IMR-90 (cell line): ENCODE measurements around the gene RNF217. TPM values are rescaled to one million over a fixed set of nuclear protein-coding genes. Genes with fewer than 3 reads are reported as not detected.

Source experiments
- ATAC-seq: fragments of 200-7000 bp; cut with Tn5 transposase; 2 replicates; pipeline ENCODE4 v1.9.1; 2020; ENCODE audit warnings: low read depth, mild to moderate bottlenecking, moderate library complexity
- BruUV-seq: library from RNA; stranded (reverse); fragments of 400-500 nt; replicated peaks from 2 replicates; lab custom pipeline; 2021; lab: Mats Ljungman, UMichigan
- CTCF ChIA-PET: fragments of 300-600 bp; formaldehyde crosslinking; extraction: SDS; loops from one replicate; lab custom pipeline; 2021; ENCODE audit warnings: antibody characterized with exemption; lab: Yijun Ruan, JAX
- POLR2A ChIA-PET: fragments of 300-600 bp; sonication (Branson Sonifier 250); formaldehyde crosslinking; loops from one replicate; lab custom pipeline; 2022; ENCODE audit warnings: antibody characterized with exemption; ENCODE audit not compliant: unreplicated experiment; lab: Charles Lee
- DNase-seq: peaks from one replicate; pipeline ENCODE4 v3.0.0; 2013
- H2AFZ ChIP-seq: replicated peaks from 2 replicates; pipeline ENCODE3; 2013; ENCODE audit warnings: low read length, mild to moderate bottlenecking; ENCODE audit not compliant: poor library complexity
- H2AK5ac ChIP-seq: 2 replicates; pipeline ENCODE4 v1.6.1; 2013; ENCODE audit warnings: low read depth, low read length, inconsistent platforms
- H2AK9ac ChIP-seq: replicated peaks from 2 replicates; pipeline ENCODE3; 2013; ENCODE audit warnings: mild to moderate bottlenecking, low read depth, low read length, moderate library complexity; ENCODE audit not compliant: poor library complexity
- H2BK120ac ChIP-seq: 2 replicates; pipeline ENCODE4 v1.6.1; 2013; ENCODE audit warnings: low read depth, low read length, inconsistent platforms
- H2BK15ac ChIP-seq: 3 replicates; pipeline ENCODE4 v1.6.1; 2013; ENCODE audit warnings: low read depth, low read length, inconsistent platforms
- H2BK20ac ChIP-seq: 2 replicates; pipeline ENCODE4 v1.6.1; 2013; ENCODE audit warnings: low read depth, mild to moderate bottlenecking, inconsistent platforms, low read length, moderate library complexity
- H2BK5ac ChIP-seq: 2 replicates; pipeline ENCODE4 v1.6.1; 2013; ENCODE audit warnings: mild to moderate bottlenecking, low read depth, low read length, inconsistent platforms; ENCODE audit not compliant: poor library complexity, severe bottlenecking
- H3K14ac ChIP-seq: replicated peaks from 2 replicates; pipeline ENCODE4 v1.6.1; 2013; ENCODE audit warnings: low read depth, low read length, inconsistent platforms
- H3K18ac ChIP-seq: 2 replicates; pipeline ENCODE4 v1.6.1; 2013; ENCODE audit warnings: low read depth, low read length, control low read depth
- H3K23ac ChIP-seq: 2 replicates; pipeline ENCODE4 v1.6.1; 2013; ENCODE audit warnings: low read depth, low read length, inconsistent platforms
- H3K27ac ChIP-seq: 2 replicates; pipeline ENCODE4 v1.5.1; 2013; ENCODE audit warnings: mild to moderate bottlenecking, control low read depth, low read length; ENCODE audit not compliant: insufficient read depth
- H3K27me3 ChIP-seq: 2 replicates; pipeline ENCODE4 v1.6.1; 2013; ENCODE audit warnings: low read length; ENCODE audit not compliant: control insufficient read depth, insufficient read depth
- H3K36me3 ChIP-seq: 2 replicates; pipeline ENCODE4 v1.6.1; 2013; ENCODE audit warnings: low read length, mixed read lengths; ENCODE audit not compliant: control insufficient read depth, insufficient read depth
- H3K4ac ChIP-seq: 2 replicates; pipeline ENCODE4 v1.6.1; 2013; ENCODE audit warnings: low read depth, low read length, inconsistent platforms
- H3K4me1 ChIP-seq: 2 replicates; pipeline ENCODE4 v1.6.1; 2013; ENCODE audit warnings: low read length, mixed read lengths; ENCODE audit not compliant: control insufficient read depth, insufficient read depth
- H3K4me2 ChIP-seq: 2 replicates; pipeline ENCODE4 v1.6.1; 2013; ENCODE audit warnings: low read depth, mild to moderate bottlenecking, control low read depth, low read length, moderate library complexity
- H3K4me3 ChIP-seq: 2 replicates; pipeline ENCODE4 v1.5.1; 2013; ENCODE audit warnings: low read depth, mild to moderate bottlenecking, control low read depth, low read length, moderate library complexity; ENCODE audit not compliant: insufficient read depth
- H3K56ac ChIP-seq: 2 replicates; pipeline ENCODE4 v1.6.1; 2013; ENCODE audit warnings: low read length, inconsistent platforms; ENCODE audit not compliant: insufficient read depth; ENCODE audit errors: extremely low read depth
- H3K79me1 ChIP-seq, 2 experiments: 2 replicates each; pipeline ENCODE4 v1.6.1; 2013; ENCODE audit warnings: low read length in 2 of 2, inconsistent platforms in 1 of 2, low read depth in 1 of 2
- H3K9ac ChIP-seq: 2 replicates; pipeline ENCODE4 v1.6.1; 2013; ENCODE audit warnings: low read depth, low read length, control low read depth
- H3K9me1 ChIP-seq: 2 replicates; pipeline ENCODE4 v1.6.1; 2013; ENCODE audit warnings: low read length, inconsistent platforms; ENCODE audit not compliant: insufficient read depth
- H3K9me3 ChIP-seq: 2 replicates; pipeline ENCODE4 v1.6.1; 2013; ENCODE audit warnings: low read length; ENCODE audit not compliant: control insufficient read depth, insufficient read depth
- H4K20me1 ChIP-seq: 2 replicates; pipeline ENCODE4 v1.6.1; 2013; ENCODE audit warnings: low read length, inconsistent platforms; ENCODE audit not compliant: insufficient read depth
- H4K5ac ChIP-seq: 2 replicates; pipeline ENCODE4 v1.6.1; 2013; ENCODE audit warnings: mild to moderate bottlenecking, low read depth, low read length, control low read depth
- H4K8ac ChIP-seq, 2 experiments: 2 replicates each; pipeline ENCODE4 v1.6.1; 2013; ENCODE audit warnings: low read depth in 2 of 2, low read length in 2 of 2, control low read depth in 1 of 2, inconsistent platforms in 1 of 2
- H4K91ac ChIP-seq: 2 replicates; pipeline ENCODE4 v1.6.1; 2013; ENCODE audit warnings: low read depth, low read length, inconsistent platforms; ENCODE audit not compliant: insufficient read depth
- BHLHE40 ChIP-seq: fragments of 150-350 bp; IDR thresholded peaks from 2 replicates; pipeline ENCODE4 v1.6.1; 2016; ENCODE audit warnings: mild to moderate bottlenecking, low read depth, low read length
- CEBPB ChIP-seq: IDR thresholded peaks from 2 replicates; pipeline ENCODE4 v1.6.1; 2012; ENCODE audit warnings: low read depth, low read length, improper control_type of control experiment
- CHD1 ChIP-seq: IDR thresholded peaks from 2 replicates; pipeline ENCODE4 v1.6.1; 2012; ENCODE audit warnings: low read depth, low read length, improper control_type of control experiment
- MAZ ChIP-seq: IDR thresholded peaks from 2 replicates; pipeline ENCODE4 v1.6.1; 2012; ENCODE audit warnings: low read depth, mild to moderate bottlenecking, low read length, improper control_type of control experiment, moderate library complexity, borderline replicate concordance
- MXI1 ChIP-seq: IDR thresholded peaks from 2 replicates; pipeline ENCODE4 v1.6.1; 2012; ENCODE audit warnings: low read depth, mild to moderate bottlenecking, low read length, moderate library complexity, borderline replicate concordance
- NFE2L2 ChIP-seq: fragments of 150-350 bp; IDR thresholded peaks from 2 replicates; pipeline ENCODE4 v1.6.1; 2016; ENCODE audit warnings: low read depth, mild to moderate bottlenecking, low read length
- POLR2A ChIP-seq: IDR thresholded peaks from 2 replicates; pipeline ENCODE4 v1.6.1; 2012; ENCODE audit warnings: mild to moderate bottlenecking, low read depth, low read length
- RAD21 ChIP-seq: IDR thresholded peaks from 2 replicates; pipeline ENCODE4 v1.6.1; 2012; ENCODE audit warnings: low read length, improper control_type of control experiment
- RCOR1 ChIP-seq: IDR thresholded peaks from 2 replicates; pipeline ENCODE4 v1.6.1; 2012; ENCODE audit warnings: mild to moderate bottlenecking, low read length, improper control_type of control experiment; ENCODE audit not compliant: insufficient replicate concordance
- SMC3 ChIP-seq: fragments of 150-350 bp; IDR thresholded peaks from 2 replicates; pipeline ENCODE4 v1.6.1; 2016; ENCODE audit warnings: low read depth, mild to moderate bottlenecking, antibody characterized with exemption, low read length, moderate library complexity
- WGBS, 2 experiments: methylation state at CpG; one replicate each; pipeline versions ENCODE4 v1.1.5 to v1.1.7; 2013; ENCODE audit warnings: missing lambda C conversion rate in 2 of 2; ENCODE audit not compliant: insufficient read length in 1 of 2; ENCODE audit errors: extremely low coverage in 2 of 2; 5-methylcytosine and 5-hydroxymethylcytosine counted together
- dilution Hi-C: fragments of 300-500 bp; cut with HindIII; formaldehyde crosslinking; loops from one replicate; pipeline ENCODE4 v1.14.3; 2018; ENCODE audit warnings: low sequenced_read_pairs; ENCODE audit not compliant: unreplicated experiment
- in situ Hi-C: fragments of 300-500 bp; cut with MboI; formaldehyde crosslinking; loops from 3 replicates; pipeline ENCODE4 v1.14.3; 2019; ENCODE audit warnings: low sequenced_read_pairs, inconsistent platforms, mixed read lengths
- intact Hi-C: fragments of 100-400 bp; cut with micrococcal nuclease; formaldehyde crosslinking; loops from 2 replicates; pipeline ENCODE4 v1.10.0; 2022
- polyA plus RNA-seq, 3 experiments: library from polyadenylated mRNA; depleted of rRNA; stranded (reverse); fragments of >200 nt; gene quantifications; 2 replicates each; pipeline ENCODE4 v1.2.3, GENCODE V29; 2012; ENCODE audit warnings: low replicate concordance in 1 of 3
- total RNA-seq: library from RNA; depleted of rRNA; stranded (reverse); fragments of >200 nt; gene quantifications from 2 replicates; pipeline ENCODE4 v1.2.3, GENCODE V29; 2012
- TF ChIP-seq, protein P1 (sequence below): conservative IDR thresholded peaks from 2 replicates; pipeline ENCODE4 v1.5.1; 2012; ENCODE audit warnings: mild to moderate bottlenecking, low read depth, low read length, improper control_type of control experiment
- TF ChIP-seq, protein P2 (sequence below): fragments of 150-350 bp; IDR thresholded peaks from 2 replicates; pipeline ENCODE4 v1.6.1; 2017; ENCODE audit warnings: mild to moderate bottlenecking, antibody characterized with exemption, low read length, low read depth

RNF217 gene
- total and polyA plus RNA-seq, 2 of the 4 experiments (the other 2 are of a cell fraction), result 11.7 to 20.4 TPM

DNA sequence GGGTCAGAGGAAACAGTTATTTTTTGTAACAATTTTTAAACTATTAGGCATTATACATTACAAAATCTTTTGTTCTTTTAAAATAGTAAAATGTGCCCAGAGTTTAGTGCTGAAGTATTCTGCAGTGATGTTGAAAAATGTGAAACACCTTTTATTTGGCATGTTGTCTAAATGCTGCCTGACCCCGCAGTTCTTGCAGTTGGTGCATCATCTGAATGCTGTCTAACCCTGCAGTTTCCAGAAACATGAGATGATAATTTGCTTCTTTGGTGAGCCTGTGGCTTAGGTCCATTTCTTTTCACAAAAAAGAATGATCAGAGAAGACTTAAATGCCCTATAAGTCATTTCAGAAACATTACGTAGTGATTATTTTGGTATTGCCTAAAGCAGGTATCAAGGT, 82.4 kb downstream of the RNF217 start:
- Histone ChIP-seq H3K9ac (no peak overlapping the region), H2AK5ac (no peak overlapping the region), H3K4me1 (peaks cover 2% of the 10 kb centered on the region; the same call in 1 of the 2 replicates), H3K4me2 (no peak overlapping the region), H3K18ac (no peak overlapping the region), H4K20me1 (peaks cover 14% of the 10 kb centered on the region; the same call in 1 of the 2 replicates), H3K14ac (no peak overlapping the region), H3K9me3 (no peaks in the 10 kb centered on the region), H3K9me1 (peaks cover 8% of the 10 kb centered on the region; the same call in 1 of the 2 replicates), H2BK5ac (no peak overlapping the region), H3K23ac (no peak overlapping the region), H4K91ac (no peak overlapping the region), H4K8ac (no peak overlapping the region), H2BK120ac (no peak overlapping the region), H2AFZ (no peak overlapping the region), H3K56ac (no peak overlapping the region), H3K4me3 (no peak overlapping the region), H2BK20ac (no peak overlapping the region), H3K4ac (no peak overlapping the region), H3K27me3 (no peaks in the 10 kb centered on the region), H2BK15ac (no peak overlapping the region), H2AK9ac (no peak overlapping the region), H3K27ac (no peak overlapping the region), H4K5ac (no peak overlapping the region), H3K79me1 (peaks cover 38 to 45% of the 10 kb centered on the region in 2 experiments), H3K36me3 (peaks cover 13% of the 10 kb centered on the region)
- intact Hi-C loops, result no loop called here
- dilution Hi-C loops, result no loop called here
- no peak for TF ChIP-seq NFE2L2
- TF ChIP-seq RAD21, result no peak
- no peak for TF ChIP-seq RCOR1
- TF ChIP-seq, protein P1, sequence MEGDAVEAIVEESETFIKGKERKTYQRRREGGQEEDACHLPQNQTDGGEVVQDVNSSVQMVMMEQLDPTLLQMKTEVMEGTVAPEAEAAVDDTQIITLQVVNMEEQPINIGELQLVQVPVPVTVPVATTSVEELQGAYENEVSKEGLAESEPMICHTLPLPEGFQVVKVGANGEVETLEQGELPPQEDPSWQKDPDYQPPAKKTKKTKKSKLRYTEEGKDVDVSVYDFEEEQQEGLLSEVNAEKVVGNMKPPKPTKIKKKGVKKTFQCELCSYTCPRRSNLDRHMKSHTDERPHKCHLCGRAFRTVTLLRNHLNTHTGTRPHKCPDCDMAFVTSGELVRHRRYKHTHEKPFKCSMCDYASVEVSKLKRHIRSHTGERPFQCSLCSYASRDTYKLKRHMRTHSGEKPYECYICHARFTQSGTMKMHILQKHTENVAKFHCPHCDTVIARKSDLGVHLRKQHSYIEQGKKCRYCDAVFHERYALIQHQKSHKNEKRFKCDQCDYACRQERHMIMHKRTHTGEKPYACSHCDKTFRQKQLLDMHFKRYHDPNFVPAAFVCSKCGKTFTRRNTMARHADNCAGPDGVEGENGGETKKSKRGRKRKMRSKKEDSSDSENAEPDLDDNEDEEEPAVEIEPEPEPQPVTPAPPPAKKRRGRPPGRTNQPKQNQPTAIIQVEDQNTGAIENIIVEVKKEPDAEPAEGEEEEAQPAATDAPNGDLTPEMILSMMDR, result no peak
- TF ChIP-seq CHD1, result no peak
- TF ChIP-seq, protein P2, sequence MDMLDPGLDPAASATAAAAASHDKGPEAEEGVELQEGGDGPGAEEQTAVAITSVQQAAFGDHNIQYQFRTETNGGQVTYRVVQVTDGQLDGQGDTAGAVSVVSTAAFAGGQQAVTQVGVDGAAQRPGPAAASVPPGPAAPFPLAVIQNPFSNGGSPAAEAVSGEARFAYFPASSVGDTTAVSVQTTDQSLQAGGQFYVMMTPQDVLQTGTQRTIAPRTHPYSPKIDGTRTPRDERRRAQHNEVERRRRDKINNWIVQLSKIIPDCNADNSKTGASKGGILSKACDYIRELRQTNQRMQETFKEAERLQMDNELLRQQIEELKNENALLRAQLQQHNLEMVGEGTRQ, result no peak
- TF ChIP-seq POLR2A, result no peak
- TF ChIP-seq CEBPB, result no peak
- no peak for TF ChIP-seq MAZ
- TF ChIP-seq MXI1, result no peak
- no peak for TF ChIP-seq SMC3
- no peak for TF ChIP-seq BHLHE40
- 80% methylated on average over 1 of the region's 2 CpGs; no CpG with 5 or more reads in 1 of the 2 experiments for WGBS, 2 experiments
- ATAC-seq, result no peak
- ChIA-PET POLR2A (no interaction called here), CTCF (no interaction called here)
- in situ Hi-C loops, result no loop called here
- no peak for DNase-seq
- no TSS peak for BruUV-seq
